ENCODE results near the gene ACVR1B. TPM values are rescaled to one million over a fixed set of nuclear protein-coding genes. Genes with fewer than 3 reads are reported as not detected.

Gene ACVR1B
- total and polyA plus RNA-seq, 2 experiments from 2014 or later, result 5.7 to 22.4 TPM

DNA sequence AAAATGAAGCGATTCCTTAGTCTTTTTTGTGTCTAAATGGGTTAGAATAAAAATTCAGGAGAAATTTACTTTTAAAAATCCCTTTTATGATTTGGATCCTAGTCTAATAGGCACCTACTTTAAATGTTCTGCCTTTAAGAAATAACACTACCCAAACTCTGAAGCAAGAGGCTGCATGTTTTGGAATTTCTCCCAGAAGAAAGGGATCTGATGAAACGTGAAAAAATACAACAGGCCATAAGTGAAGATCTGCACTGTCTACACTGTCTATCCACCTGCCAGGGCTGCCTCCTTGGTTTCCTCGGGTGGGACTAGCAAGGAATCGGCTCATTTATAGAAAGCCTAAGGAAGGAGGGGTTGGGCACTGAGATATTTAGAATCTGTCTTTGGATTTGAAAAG is 22.1 kb downstream of the ACVR1B start:
- peaks cover 63% of the 10 kb centered on the region for H3K4me1 ChIP-seq (ENCODE audit: insufficient read depth)
- TF ChIP-seq EZH2 (IDR thresholded peaks at IDR 0.05; ENCODE audit: borderline replicate concordance), result no peak
- no peak for TF ChIP-seq CTCF (IDR thresholded peaks at IDR 0.05; ENCODE audit: poor library complexity)
- no peak for TF ChIP-seq EZH2phosphoT487 (IDR thresholded peaks at IDR 0.05; ENCODE audit: low read depth, severe bottlenecking, unreplicated experiment)
- H3K9me3 ChIP-seq (ENCODE audit: low read depth), result no peaks in the 10 kb centered on the region
- H3K79me2 ChIP-seq, result peaks cover 75% of the 10 kb centered on the region
- WGBS (ENCODE audit: low lambda C conversion rate, missing lambda C conversion rate), result 82% methylated on average over 4 of the region's 4 CpGs
- no peak overlapping the region for H2AFZ ChIP-seq
- no peak for DNase-seq (ENCODE audit: low spot score)
- H3K27ac ChIP-seq, result peak overlapping the region; percentile 69
- no peaks in the 10 kb centered on the region for H3K27me3 ChIP-seq
- H3K36me3 ChIP-seq (replicated peaks; ENCODE audit: insufficient read depth, low read depth), result no peaks in the 10 kb centered on the region
- H3K9me2 ChIP-seq (replicated peaks; ENCODE audit: insufficient read depth), result no peaks in the 10 kb centered on the region
- H3K4me3 ChIP-seq, result no peak overlapping the region
- peak overlapping the region; percentile 44 for H3K4me2 ChIP-seq
- peaks cover 6% of the 10 kb centered on the region for H4K20me1 ChIP-seq (ENCODE audit: insufficient read depth, poor library complexity, severe bottlenecking)

GRCh38 chr12:51974646-51975045 is 23.1 kb downstream of the ACVR1B start:
- Histone ChIP-seq H3K9me3 (ENCODE audit: low read depth) (no peaks in the 10 kb centered on the region), H3K36me3 (replicated peaks; ENCODE audit: insufficient read depth, low read depth) (no peaks in the 10 kb centered on the region), H3K9me2 (replicated peaks; ENCODE audit: insufficient read depth) (no peaks in the 10 kb centered on the region), H3K4me2 (no peak overlapping the region), H4K20me1 (ENCODE audit: insufficient read depth, poor library complexity, severe bottlenecking) (peaks cover 6% of the 10 kb centered on the region), H3K27ac (no peak overlapping the region), H3K4me3 (no peak overlapping the region), H3K4me1 (ENCODE audit: insufficient read depth) (peaks cover 65% of the 10 kb centered on the region), H3K27me3 (no peaks in the 10 kb centered on the region), H3K79me2 (peaks cover 64% of the 10 kb centered on the region), H2AFZ (no peak overlapping the region)
- TF ChIP-seq CTCF (IDR thresholded peaks at IDR 0.05; ENCODE audit: poor library complexity), result no peak
- TF ChIP-seq EZH2phosphoT487 (IDR thresholded peaks at IDR 0.05; ENCODE audit: low read depth, severe bottlenecking, unreplicated experiment), result no peak
- no peak for TF ChIP-seq EZH2 (IDR thresholded peaks at IDR 0.05; ENCODE audit: borderline replicate concordance)
- DNase-seq (ENCODE audit: low spot score), result no peak
- 63% methylated on average over 2 of the region's 2 CpGs for WGBS (ENCODE audit: low lambda C conversion rate, missing lambda C conversion rate)

GRCh38 chr12:51975196-51975595 is 23.7 kb downstream of the ACVR1B start:
- peaks cover 59% of the 10 kb centered on the region for H3K79me2 ChIP-seq
- no peak for TF ChIP-seq CTCF (IDR thresholded peaks at IDR 0.05; ENCODE audit: poor library complexity)
- TF ChIP-seq EZH2phosphoT487 (IDR thresholded peaks at IDR 0.05; ENCODE audit: low read depth, severe bottlenecking, unreplicated experiment), result no peak
- no peak for TF ChIP-seq EZH2 (IDR thresholded peaks at IDR 0.05; ENCODE audit: borderline replicate concordance)
- no peak for DNase-seq (ENCODE audit: low spot score)
- no peaks in the 10 kb centered on the region for H3K9me3 ChIP-seq (ENCODE audit: low read depth)
- H3K27ac ChIP-seq, result no peak overlapping the region
- peaks cover 68% of the 10 kb centered on the region for H3K4me1 ChIP-seq (ENCODE audit: insufficient read depth)
- peaks cover 6% of the 10 kb centered on the region for H4K20me1 ChIP-seq (ENCODE audit: insufficient read depth, poor library complexity, severe bottlenecking)
- 95% methylated on average over 8 of the region's 8 CpGs for WGBS (ENCODE audit: low lambda C conversion rate, missing lambda C conversion rate)
- no peaks in the 10 kb centered on the region for H3K9me2 ChIP-seq (replicated peaks; ENCODE audit: insufficient read depth)
- H3K36me3 ChIP-seq (replicated peaks; ENCODE audit: insufficient read depth, low read depth), result no peaks in the 10 kb centered on the region
- H3K27me3 ChIP-seq, result no peaks in the 10 kb centered on the region
- no peak overlapping the region for H3K4me2 ChIP-seq
- H3K4me3 ChIP-seq, result no peak overlapping the region
- H2AFZ ChIP-seq, result no peak overlapping the region
